Mesothelial cell of epicardium (in vitro differentiated cells): ENCODE data around the gene TMEM80. TPM values are rescaled to one million over a fixed set of nuclear protein-coding genes. Genes with fewer than 3 reads are reported as not detected.

ENCODE experiments used
- DNase-seq, 2 experiments: peaks; one replicate each; pipeline ENCODE4 v3.0.0; 2021; ENCODE audit warnings: low spot score in 2 of 2; ENCODE audit not compliant: unreplicated experiment in 2 of 2
- H3K27ac Mint-ChIP-seq: 2 replicates; pipeline ENCODE4 v1.8.0; 2021; ENCODE audit warnings: mixed read lengths
- H3K27me3 Mint-ChIP-seq: 2 replicates; pipeline ENCODE4 v1.8.0; 2021; ENCODE audit warnings: low read depth, mixed read lengths
- H3K36me3 Mint-ChIP-seq: 2 replicates; pipeline ENCODE4 v1.8.0; 2021; ENCODE audit warnings: mixed read lengths
- H3K4me1 Mint-ChIP-seq: 2 replicates; pipeline ENCODE4 v1.8.0; 2021; ENCODE audit warnings: mixed read lengths
- H3K4me3 Mint-ChIP-seq: 2 replicates; pipeline ENCODE4 v1.8.0; 2021; ENCODE audit warnings: mild to moderate bottlenecking, moderate library complexity, mixed read lengths
- H3K9me3 Mint-ChIP-seq: 2 replicates; pipeline ENCODE4 v1.8.0; 2021; ENCODE audit warnings: mixed read lengths
- CTCF ChIP-seq: fragments of 200-600 bp; sonication (generic); IDR thresholded peaks from one replicate; pipeline ENCODE4 v1.5.0; 2021; ENCODE audit warnings: antibody characterized with exemption; ENCODE audit not compliant: unreplicated experiment
- total RNA-seq: library from RNA; stranded (reverse); gene quantifications from 3 replicates; pipeline ENCODE4 v1.2.1, GENCODE V29; 2021

The TMEM80 gene
- total RNA-seq, 1 donor from 2014 or later = 28.7 TPM

DNA sequence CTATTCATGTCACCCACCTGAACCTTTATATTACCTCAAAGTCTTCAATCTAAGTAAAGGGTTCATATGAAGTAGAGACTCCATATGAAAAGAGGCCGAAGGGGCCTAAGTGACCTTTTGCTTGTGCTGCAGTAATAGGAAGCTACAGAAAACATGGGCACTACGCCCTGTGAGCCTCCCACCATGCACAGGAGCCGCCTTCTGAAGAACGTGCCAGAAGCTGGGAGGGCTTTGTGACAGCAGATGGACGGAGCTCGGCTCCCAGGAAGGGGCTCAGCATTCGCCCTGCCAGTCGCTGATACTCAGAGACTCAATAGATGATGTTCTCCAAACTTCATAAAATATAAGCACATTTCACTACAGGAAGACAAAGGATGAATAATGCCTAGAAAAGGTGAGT, 21.8 kb upstream of the TMEM80 start:
- TF ChIP-seq CTCF = no peak
- H3K9me3 Mint-ChIP-seq = no peaks in the 10 kb centered on the region
- H3K27me3 Mint-ChIP-seq = no peaks in the 10 kb centered on the region
- no peak overlapping the region for H3K27ac Mint-ChIP-seq
- H3K36me3 Mint-ChIP-seq = peaks cover 31% of the 10 kb centered on the region
- no peaks in the 10 kb centered on the region for H3K4me1 Mint-ChIP-seq
- no peak overlapping the region for H3K4me3 Mint-ChIP-seq
- no peak for DNase-seq

GRCh38 chr11:674406-674805, 21.2 kb upstream of the TMEM80 start:
- DNase-seq = no peak
- Mint-ChIP-seq H3K4me3 (no peak overlapping the region), H3K9me3 (no peaks in the 10 kb centered on the region), H3K36me3 (peaks cover 31% of the 10 kb centered on the region), H3K27ac (no peak overlapping the region), H3K4me1 (no peaks in the 10 kb centered on the region), H3K27me3 (no peaks in the 10 kb centered on the region)
- no peak for TF ChIP-seq CTCF

- Mint-ChIP-seq H3K27me3 (no peaks in the 10 kb centered on the region), H3K9me3 (no peaks in the 10 kb centered on the region), H3K4me1 (no peaks in the 10 kb centered on the region), H3K36me3 (peaks cover 49% of the 10 kb centered on the region), H3K27ac (no peak overlapping the region), H3K4me3 (no peak overlapping the region)
- no peak for DNase-seq
- no peak for TF ChIP-seq CTCF
These were observed 17.3 kb upstream of the TMEM80 start for GRCh38 chr11:678297-678696.

- no peak for DNase-seq
- Mint-ChIP-seq H3K4me1 (no peaks in the 10 kb centered on the region), H3K4me3 (no peak overlapping the region), H3K27me3 (no peaks in the 10 kb centered on the region), H3K36me3 (peaks cover 54% of the 10 kb centered on the region), H3K9me3 (no peaks in the 10 kb centered on the region), H3K27ac (no peak overlapping the region)
- no peak for TF ChIP-seq CTCF
These were observed 16.1 kb upstream of the TMEM80 start for GRCh38 chr11:679271-680207.

GRCh38 chr11:680476-680875, 15.1 kb upstream of the TMEM80 start:
- DNase-seq = no peak
- Mint-ChIP-seq H3K36me3 (peaks cover 57% of the 10 kb centered on the region), H3K4me1 (no peaks in the 10 kb centered on the region), H3K9me3 (no peaks in the 10 kb centered on the region), H3K27ac (no peak overlapping the region), H3K27me3 (no peaks in the 10 kb centered on the region), H3K4me3 (no peak overlapping the region)
- TF ChIP-seq CTCF = no peak
